OCI-LY1 (cell line): ENCODE data around the gene MMP2.

Experiments
- H2AFZ ChIP-seq: fragments of 200-600 bp; sonication (generic), shearing (Covaris generic); 2 replicates; pipeline ENCODE4 v1.6.0; 2014; ENCODE audit warnings: antibody characterized with exemption, mild to moderate bottlenecking, low read length
- H3F3A ChIP-seq: fragments of 200-600 bp; sonication (generic), shearing (Covaris generic); 2 replicates; pipeline ENCODE4 v1.6.0; 2014; ENCODE audit warnings: mild to moderate bottlenecking, antibody characterized with exemption, low read length, moderate library complexity; ENCODE audit not compliant: insufficient read depth
- H3K27ac ChIP-seq: fragments of 200-600 bp; sonication (generic); 2 replicates; pipeline ENCODE4 v1.5.1; 2014; ENCODE audit warnings: low read length, mixed run types, mild to moderate bottlenecking, low read depth; ENCODE audit not compliant: poor library complexity, severe bottlenecking
- H3K27me3 ChIP-seq: fragments of 200-600 bp; sonication (generic); 2 replicates; pipeline ENCODE4 v1.6.0; 2014; ENCODE audit warnings: antibody characterized with exemption, mild to moderate bottlenecking, low read length, moderate library complexity; ENCODE audit not compliant: insufficient read depth
- H3K36me3 ChIP-seq: fragments of 200-600 bp; sonication (generic); 2 replicates; pipeline ENCODE4 v1.6.1; 2014; ENCODE audit warnings: mild to moderate bottlenecking, antibody characterized with exemption, low read length, moderate library complexity, mixed read lengths; ENCODE audit not compliant: insufficient read depth
- H3K4me1 ChIP-seq: fragments of 200-600 bp; sonication (generic); 2 replicates; pipeline ENCODE4 v1.5.1; 2014; ENCODE audit warnings: mild to moderate bottlenecking, low read length, moderate library complexity; ENCODE audit not compliant: insufficient read depth, severe bottlenecking
- H3K4me2 ChIP-seq: fragments of 200-600 bp; sonication (generic), shearing (Covaris generic); 2 replicates; pipeline ENCODE4 v1.6.1; 2014; ENCODE audit warnings: low read length
- H3K4me3 ChIP-seq: fragments of 200-600 bp; sonication (generic); 2 replicates; pipeline ENCODE4 v1.5.1; 2014; ENCODE audit warnings: low read length, low read depth, mild to moderate bottlenecking, mixed read lengths; ENCODE audit not compliant: poor library complexity, severe bottlenecking
- H3K79me2 ChIP-seq: fragments of 200-600 bp; shearing (Covaris generic); 2 replicates; pipeline ENCODE4 v1.6.1; 2016; ENCODE audit warnings: mixed run types, low read length, mixed read lengths; ENCODE audit not compliant: insufficient read depth
- H3K9ac ChIP-seq: fragments of 200-600 bp; sonication (generic), shearing (Covaris generic); 2 replicates; pipeline ENCODE4 v1.6.1; 2014; ENCODE audit warnings: mild to moderate bottlenecking, low read length, mixed read lengths
- H3K9me2 ChIP-seq: fragments of 200-600 bp; sonication (generic), shearing (Covaris generic); 2 replicates; pipeline ENCODE4 v1.6.1; 2014; ENCODE audit warnings: low read depth, mild to moderate bottlenecking, low read length, mixed read lengths
- H3K9me3 ChIP-seq: fragments of 200-600 bp; shearing (Covaris generic); 2 replicates; pipeline ENCODE4 v1.6.1; 2014; ENCODE audit warnings: low read length, mixed read lengths
- H4K20me1 ChIP-seq: fragments of 200-600 bp; sonication (generic), shearing (Covaris generic); 2 replicates; pipeline ENCODE4 v1.6.0; 2016; ENCODE audit warnings: mild to moderate bottlenecking, low read length; ENCODE audit not compliant: insufficient read depth
- CTCF ChIP-seq: fragments of 200-600 bp; sonication (generic), shearing (Covaris generic); IDR thresholded peaks from 2 replicates; pipeline ENCODE4 v1.5.1; 2017; ENCODE audit warnings: mild to moderate bottlenecking, antibody characterized with exemption, low read length, moderate library complexity, mixed read lengths
- EZH2 ChIP-seq: fragments of 200-600 bp; sonication (generic), shearing (Covaris generic); IDR thresholded peaks from 2 replicates; pipeline ENCODE4 v1.8.0; 2017; ENCODE audit warnings: borderline replicate concordance, mixed run types, mild to moderate bottlenecking, antibody characterized with exemption, low read length, moderate library complexity, mixed read lengths

MMP2 gene

GRCh38 chr16:55502801-55503366, 23.9 kb downstream of the MMP2 start:
- H3K27me3 ChIP-seq: no peaks in the 10 kb centered on the region
- H3K79me2 ChIP-seq: no peaks in the 10 kb centered on the region
- no peaks in the 10 kb centered on the region for H3F3A ChIP-seq
- H3K4me2 ChIP-seq: no peak overlapping the region
- no peak overlapping the region for H3K27ac ChIP-seq
- H3K4me1 ChIP-seq: no peaks in the 10 kb centered on the region
- H3K9me3 ChIP-seq: no peaks in the 10 kb centered on the region
- H3K36me3 ChIP-seq: no peaks in the 10 kb centered on the region
- H4K20me1 ChIP-seq: no peaks in the 10 kb centered on the region
- H2AFZ ChIP-seq: no peak overlapping the region
- TF ChIP-seq CTCF (no peak), EZH2 (no peak)
- no peak overlapping the region for H3K9ac ChIP-seq
- no peaks in the 10 kb centered on the region for H3K9me2 ChIP-seq
- no peak overlapping the region for H3K4me3 ChIP-seq

- H3K4me2 ChIP-seq: no peak overlapping the region
- H3K9me3 ChIP-seq: no peaks in the 10 kb centered on the region
- no peaks in the 10 kb centered on the region for H3K27me3 ChIP-seq
- no peaks in the 10 kb centered on the region for H3K36me3 ChIP-seq
- no peaks in the 10 kb centered on the region for H3K79me2 ChIP-seq
- H4K20me1 ChIP-seq: no peaks in the 10 kb centered on the region
- no peak overlapping the region for H3K4me3 ChIP-seq
- H3K27ac ChIP-seq: no peak overlapping the region
- H2AFZ ChIP-seq: no peak overlapping the region
- no peaks in the 10 kb centered on the region for H3K9me2 ChIP-seq
- no peaks in the 10 kb centered on the region for H3F3A ChIP-seq
- H3K9ac ChIP-seq: no peak overlapping the region
- no peaks in the 10 kb centered on the region for H3K4me1 ChIP-seq
- no peak for TF ChIP-seq CTCF
- no peak for TF ChIP-seq EZH2
Observed at GRCh38 chr16:55503726-55504550, 24.9 kb downstream of the MMP2 start.

- Histone ChIP-seq H2AFZ (no peak overlapping the region), H3K79me2 (no peaks in the 10 kb centered on the region), H3K27ac (no peak overlapping the region), H3K36me3 (no peaks in the 10 kb centered on the region), H3K4me1 (no peaks in the 10 kb centered on the region), H3K9ac (no peak overlapping the region), H3K4me3 (no peak overlapping the region), H3F3A (no peaks in the 10 kb centered on the region), H3K27me3 (no peaks in the 10 kb centered on the region), H3K9me3 (no peaks in the 10 kb centered on the region), H3K9me2 (no peaks in the 10 kb centered on the region), H3K4me2 (no peak overlapping the region), H4K20me1 (no peaks in the 10 kb centered on the region)
- no peak for TF ChIP-seq EZH2
- TF ChIP-seq CTCF: no peak
Observed at GRCh38 chr16:55505333-55506015, 26.5 kb downstream of the MMP2 start.
